ENCODE measurements around the gene CLDN22.

Gene CLDN22

GRCh38 chr4:183337833-183338232, 17.8 kb upstream of the CLDN22 start:
- peak; percentile 26 for DNase-seq (ENCODE audit: low spot score)
- no peak overlapping the region for H3K27ac ChIP-seq
- H3K4me3 ChIP-seq: no peak overlapping the region
- TF ChIP-seq CTCF (IDR thresholded peaks at IDR 0.05): no peak

GRCh38 chr4:183337349-183337748, 17.3 kb upstream of the CLDN22 start:
- Histone ChIP-seq H3K4me3 (no peak overlapping the region), H3K27ac (no peak overlapping the region)
- no peak for TF ChIP-seq CTCF (IDR thresholded peaks at IDR 0.05)
- DNase-seq (ENCODE audit: low spot score): peak; percentile 62

GRCh38 chr4:183335369-183335940, 15.4 kb upstream of the CLDN22 start:
- TF ChIP-seq CTCF (IDR thresholded peaks at IDR 0.05): no peak
- peak; percentile 61 for DNase-seq (ENCODE audit: low spot score)
- no peak overlapping the region for H3K27ac ChIP-seq
- H3K4me3 ChIP-seq: no peak overlapping the region

- Histone ChIP-seq H3K4me3 (no peak overlapping the region), H3K27ac (no peak overlapping the region)
- no peak for DNase-seq (ENCODE audit: low spot score)
- no peak for TF ChIP-seq CTCF (IDR thresholded peaks at IDR 0.05)
Measured at GRCh38 chr4:183333983-183334382, 13.9 kb upstream of the CLDN22 start.

- TF ChIP-seq CTCF (IDR thresholded peaks at IDR 0.05): no peak
- Histone ChIP-seq H3K27ac (no peak overlapping the region), H3K4me3 (no peak overlapping the region)
- DNase-seq (ENCODE audit: low spot score): no peak
Measured at GRCh38 chr4:183333202-183333601, 13.1 kb upstream of the CLDN22 start.

- no peak for DNase-seq (ENCODE audit: low spot score)
- H3K4me3 ChIP-seq: no peak overlapping the region
- TF ChIP-seq CTCF (IDR thresholded peaks at IDR 0.05): no peak
- no peak overlapping the region for H3K27ac ChIP-seq
Measured at GRCh38 chr4:183332447-183332846, 12.4 kb upstream of the CLDN22 start.

GRCh38 chr4:183330841-183331240, 10.8 kb upstream of the CLDN22 start:
- DNase-seq (ENCODE audit: low spot score): no peak
- Histone ChIP-seq H3K4me3 (no peak overlapping the region), H3K27ac (no peak overlapping the region)
- TF ChIP-seq CTCF (IDR thresholded peaks at IDR 0.05): no peak

Data from coronary artery (tissue), 2 donors.